Activated CD4-positive, alpha-beta T cell treated with anti-CD3 and anti-CD28 coated beads, Interleukin-2, amount 10 ng/mL, durations not matched to agents 7 days and 5 days (primary cell): ENCODE results near the gene MINDY4. TPM values are rescaled to one million over a fixed set of nuclear protein-coding genes. Genes with fewer than 3 reads are reported as not detected.
A peak's percentile ranks its signal among the peaks of the same experiment; 100 is the strongest.

Experiments used
- CTCF ChIA-PET: fragments of 350-600 bp; sonication (Branson Sonifier 250); formaldehyde crosslinking; loops from one replicate; lab custom pipeline; 2021; ENCODE audit warnings: antibody characterized with exemption; lab: Charles Lee
- POLR2A ChIA-PET: fragments of 350-600 bp; sonication (Branson Sonifier 250); formaldehyde crosslinking; loops from one replicate; lab custom pipeline; 2021; ENCODE audit warnings: antibody characterized with exemption; lab: Charles Lee
- DNase-seq: peaks from one replicate; pipeline ENCODE4 v3.0.0-alpha.2; 2020
- H3K27ac Mint-ChIP-seq: one replicate; pipeline ENCODE4 v1.8.0; 2021; ENCODE audit warnings: mild to moderate bottlenecking, moderate library complexity, mixed read lengths
- H3K27me3 Mint-ChIP-seq: one replicate; pipeline ENCODE4 v1.8.0; 2021; ENCODE audit warnings: mixed read lengths
- H3K36me3 Mint-ChIP-seq: one replicate; pipeline ENCODE4 v1.8.0; 2021; ENCODE audit warnings: low read depth, mixed read lengths
- H3K4me1 Mint-ChIP-seq: one replicate; pipeline ENCODE4 v1.8.0; 2021; ENCODE audit warnings: mixed read lengths
- H3K4me3 Mint-ChIP-seq: one replicate; pipeline ENCODE4 v1.8.0; 2021; ENCODE audit warnings: mild to moderate bottlenecking, moderate library complexity, mixed read lengths
- H3K9me3 Mint-ChIP-seq: one replicate; pipeline ENCODE4 v1.8.0; 2021; ENCODE audit warnings: mixed read lengths
- total RNA-seq, 2 experiments: library from RNA; stranded (reverse); gene quantifications; one replicate each; pipeline ENCODE4 v1.2.3, GENCODE V29; 2021

Gene MINDY4
- total RNA-seq, 2 experiments from 2014 or later, result 1.3 to 1.8 TPM

DNA sequence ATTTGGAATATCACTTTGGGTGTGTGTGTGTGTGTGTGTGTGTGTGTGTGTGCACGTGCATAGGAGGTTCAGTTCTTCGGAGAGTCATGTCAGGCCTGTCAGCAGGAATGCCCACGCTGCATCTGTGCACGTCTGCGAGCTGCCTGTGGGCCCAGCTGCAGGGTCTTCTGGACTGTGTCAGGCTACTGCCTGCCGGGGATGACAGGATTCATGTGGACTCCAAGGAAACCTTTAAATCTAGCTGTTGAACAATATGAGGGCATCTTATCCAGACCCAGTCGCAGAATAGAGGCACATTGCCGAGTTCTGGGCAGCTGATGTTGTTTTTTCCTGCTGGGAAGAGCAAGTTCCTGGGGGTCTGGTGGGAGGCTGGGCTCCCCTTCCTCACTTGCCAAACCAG is 159.4 kb downstream of the MINDY4 start:
- no peak overlapping the region for H3K4me3 Mint-ChIP-seq
- ChIA-PET CTCF (interaction anchor here (0.8 to 2.1 kb wide), 2 partner anchors 8 to 9 kb away, joined by 6 to 9 read pairs; no protein-coding TSS in a partner anchor), POLR2A (no interaction called here)
- no peaks in the 10 kb centered on the region for H3K27me3 Mint-ChIP-seq
- no peak for DNase-seq
- H3K36me3 Mint-ChIP-seq, result no peaks in the 10 kb centered on the region
- H3K9me3 Mint-ChIP-seq, result no peaks in the 10 kb centered on the region
- no peaks in the 10 kb centered on the region for H3K4me1 Mint-ChIP-seq
- H3K27ac Mint-ChIP-seq, result no peak overlapping the region

GRCh38 chr7:30931161-30931928 is 160.1 kb downstream of the MINDY4 start:
- no peak for DNase-seq
- Mint-ChIP-seq H3K4me3 (no peak overlapping the region), H3K27me3 (no peaks in the 10 kb centered on the region), H3K9me3 (no peaks in the 10 kb centered on the region), H3K4me1 (no peaks in the 10 kb centered on the region), H3K36me3 (no peaks in the 10 kb centered on the region), H3K27ac (no peak overlapping the region)
- CTCF ChIA-PET, result interaction anchor here (2.1 kb wide), 1 partner anchor 10 kb away, joined by 9 read pairs; no protein-coding TSS in a partner anchor
- POLR2A ChIA-PET, result no interaction called here

DNA sequence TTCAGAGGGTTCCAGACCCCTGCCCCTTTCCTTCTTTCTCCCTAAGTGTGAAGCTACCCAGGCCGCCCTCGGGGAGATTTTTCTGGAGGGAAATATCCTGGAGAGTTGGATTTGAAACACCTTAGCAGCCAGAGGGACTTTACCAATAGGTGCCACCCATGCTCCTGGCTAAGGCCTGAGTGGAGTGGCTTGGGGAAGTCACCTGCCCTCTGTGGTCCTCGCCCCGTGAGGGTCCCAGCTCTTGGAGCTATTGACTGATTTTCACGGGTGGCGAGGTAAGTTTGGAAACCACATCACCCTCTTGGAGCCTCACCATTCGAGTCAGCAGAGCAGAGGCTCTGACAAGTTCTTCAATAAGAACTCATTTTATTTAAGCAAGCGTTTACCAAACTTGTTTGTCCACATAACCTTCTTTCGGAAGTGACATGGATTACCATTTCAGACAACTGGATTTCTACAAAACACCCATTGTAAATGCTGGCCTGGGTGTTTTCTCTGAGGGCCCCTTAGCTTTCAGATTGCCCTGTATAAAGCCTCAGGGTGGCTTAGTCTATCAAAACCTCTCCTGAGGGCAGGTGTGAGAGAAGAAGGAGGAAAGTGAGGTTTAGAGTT is 160.8 kb downstream of the MINDY4 start:
- Mint-ChIP-seq H3K4me3 (no peak overlapping the region), H3K4me1 (no peaks in the 10 kb centered on the region), H3K27ac (no peak overlapping the region), H3K9me3 (no peaks in the 10 kb centered on the region), H3K27me3 (no peaks in the 10 kb centered on the region), H3K36me3 (no peaks in the 10 kb centered on the region)
- ChIA-PET POLR2A (no interaction called here), CTCF (interaction anchor here (2.1 kb wide), 1 partner anchor 11 kb away, joined by 9 read pairs; no protein-coding TSS in a partner anchor)
- no peak for DNase-seq

- Mint-ChIP-seq H3K27me3 (peaks cover 2% of the 10 kb centered on the region), H3K4me1 (no peaks in the 10 kb centered on the region), H3K27ac (no peak overlapping the region), H3K36me3 (no peaks in the 10 kb centered on the region), H3K4me3 (no peak overlapping the region), H3K9me3 (no peaks in the 10 kb centered on the region)
- POLR2A ChIA-PET, result no interaction called here
- no peak for DNase-seq
- CTCF ChIA-PET, result interaction anchor here (1.5 to 2.1 kb wide), 2 partner anchors 8 to 11 kb away, joined by 4 to 9 read pairs; no protein-coding TSS in a partner anchor
Measured at GRCh38 chr7:30932562-30932961, 161.3 kb downstream of the MINDY4 start.

GRCh38 chr7:30933124-30933974 is 162.1 kb downstream of the MINDY4 start:
- Mint-ChIP-seq H3K4me3 (no peak overlapping the region), H3K9me3 (no peaks in the 10 kb centered on the region), H3K27me3 (peaks cover 4% of the 10 kb centered on the region), H3K27ac (no peak overlapping the region), H3K4me1 (no peaks in the 10 kb centered on the region), H3K36me3 (no peaks in the 10 kb centered on the region)
- no peak for DNase-seq
- ChIA-PET POLR2A (interaction anchor here (0.6 kb wide), 1 partner anchor 40 kb away, joined by 5 read pairs; no protein-coding TSS in a partner anchor), CTCF (interaction anchor here (0.5 to 1.5 kb wide), 3 partner anchors 9 to 701 kb away, joined by 3 to 4 read pairs (median 3); no protein-coding TSS in a partner anchor)

DNA sequence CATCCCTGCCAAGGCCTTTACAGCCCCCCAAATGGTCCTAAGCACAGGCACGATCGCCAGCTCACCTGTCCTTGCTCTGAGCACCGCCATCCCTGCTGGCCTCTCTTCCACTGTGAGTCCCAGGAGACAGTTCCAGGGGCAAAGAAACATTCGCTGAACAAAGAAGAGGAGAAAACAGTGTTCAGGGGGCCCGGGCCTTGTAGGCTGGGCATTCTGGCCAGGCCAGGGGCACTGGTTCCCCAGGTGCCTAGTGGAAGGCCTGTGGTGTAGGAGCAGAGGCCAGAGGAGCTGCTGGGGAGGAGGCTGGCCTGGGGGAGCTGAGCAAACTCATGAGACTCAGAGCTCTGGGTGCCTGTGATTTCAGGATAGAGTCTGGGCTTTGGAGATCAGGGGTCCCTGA is 163.0 kb downstream of the MINDY4 start:
- H3K9me3 Mint-ChIP-seq, result no peaks in the 10 kb centered on the region
- peaks cover 6% of the 10 kb centered on the region for H3K27me3 Mint-ChIP-seq
- POLR2A ChIA-PET, result interaction anchor here (0.6 kb wide), 1 partner anchor 39 kb away, joined by 5 read pairs; no protein-coding TSS in a partner anchor
- no peak for DNase-seq
- H3K36me3 Mint-ChIP-seq, result no peaks in the 10 kb centered on the region
- no peak overlapping the region for H3K4me3 Mint-ChIP-seq
- H3K4me1 Mint-ChIP-seq, result no peaks in the 10 kb centered on the region
- no peak overlapping the region for H3K27ac Mint-ChIP-seq
- CTCF ChIA-PET, result interaction anchor here (0.5 to 1.5 kb wide), 5 partner anchors 10 to 702 kb away, joined by 3 to 4 read pairs (median 3); no protein-coding TSS in a partner anchor

DNA sequence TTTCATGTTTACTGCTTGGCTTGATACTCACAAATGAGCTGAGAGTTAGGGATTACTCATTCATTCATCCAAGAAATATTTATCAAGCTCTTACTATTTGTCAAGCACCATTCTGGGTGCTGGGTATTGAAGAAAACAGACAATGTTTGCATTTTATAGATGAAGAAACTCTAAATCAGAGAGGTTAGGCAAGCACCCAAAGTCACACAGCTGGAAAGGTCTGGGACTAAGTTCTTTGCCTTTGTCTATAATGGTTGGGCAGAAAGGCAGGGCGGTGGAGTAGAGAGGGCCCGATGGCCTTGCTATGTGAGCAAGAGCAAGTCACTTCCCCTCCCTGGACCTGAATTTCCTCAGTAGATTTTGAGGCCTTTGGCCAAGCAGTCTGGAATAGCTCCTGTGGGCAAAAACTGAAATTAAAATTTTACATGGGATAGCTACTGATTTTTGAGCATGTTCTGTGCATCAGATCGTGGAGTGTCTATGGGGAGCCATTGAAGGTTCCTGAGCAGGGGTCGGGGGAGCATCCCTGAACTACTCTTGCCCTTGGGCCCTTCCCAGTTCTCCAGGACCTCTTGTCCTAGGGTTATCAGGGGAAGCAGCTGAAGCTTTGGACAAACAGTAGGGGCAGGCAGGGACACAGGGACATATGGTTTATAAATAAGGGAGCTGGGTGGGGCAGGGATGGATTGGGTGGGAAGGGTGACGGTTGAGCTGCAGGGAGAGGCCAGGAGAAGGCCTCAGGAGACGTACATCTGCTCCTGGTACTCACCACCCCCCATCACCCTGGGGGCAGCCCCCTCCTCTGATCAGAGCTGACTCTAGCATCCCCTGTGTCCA is 163.7 kb downstream of the MINDY4 start:
- H3K27me3 Mint-ChIP-seq, result peaks cover 12% of the 10 kb centered on the region
- no peak for DNase-seq
- no peaks in the 10 kb centered on the region for H3K36me3 Mint-ChIP-seq
- no peaks in the 10 kb centered on the region for H3K4me1 Mint-ChIP-seq
- H3K27ac Mint-ChIP-seq, result no peak overlapping the region
- no peak overlapping the region for H3K4me3 Mint-ChIP-seq
- POLR2A ChIA-PET, result no interaction called here
- H3K9me3 Mint-ChIP-seq, result no peaks in the 10 kb centered on the region
- CTCF ChIA-PET, result interaction anchor here (0.6 to 1.5 kb wide), 4 partner anchors 38 to 1491 kb away, joined by 3 read pairs; no protein-coding TSS in a partner anchor

GRCh38 chr7:30935569-30935877 is 164.3 kb downstream of the MINDY4 start:
- Mint-ChIP-seq H3K27ac (no peak overlapping the region), H3K36me3 (no peaks in the 10 kb centered on the region), H3K4me3 (no peak overlapping the region), H3K9me3 (no peaks in the 10 kb centered on the region), H3K27me3 (peaks cover 15% of the 10 kb centered on the region), H3K4me1 (no peaks in the 10 kb centered on the region)
- POLR2A ChIA-PET, result no interaction called here
- CTCF ChIA-PET, result interaction anchor here (0.6 to 1.5 kb wide), 3 partner anchors 38 to 1492 kb away, joined by 3 read pairs; no protein-coding TSS in a partner anchor
- no peak for DNase-seq

DNA sequence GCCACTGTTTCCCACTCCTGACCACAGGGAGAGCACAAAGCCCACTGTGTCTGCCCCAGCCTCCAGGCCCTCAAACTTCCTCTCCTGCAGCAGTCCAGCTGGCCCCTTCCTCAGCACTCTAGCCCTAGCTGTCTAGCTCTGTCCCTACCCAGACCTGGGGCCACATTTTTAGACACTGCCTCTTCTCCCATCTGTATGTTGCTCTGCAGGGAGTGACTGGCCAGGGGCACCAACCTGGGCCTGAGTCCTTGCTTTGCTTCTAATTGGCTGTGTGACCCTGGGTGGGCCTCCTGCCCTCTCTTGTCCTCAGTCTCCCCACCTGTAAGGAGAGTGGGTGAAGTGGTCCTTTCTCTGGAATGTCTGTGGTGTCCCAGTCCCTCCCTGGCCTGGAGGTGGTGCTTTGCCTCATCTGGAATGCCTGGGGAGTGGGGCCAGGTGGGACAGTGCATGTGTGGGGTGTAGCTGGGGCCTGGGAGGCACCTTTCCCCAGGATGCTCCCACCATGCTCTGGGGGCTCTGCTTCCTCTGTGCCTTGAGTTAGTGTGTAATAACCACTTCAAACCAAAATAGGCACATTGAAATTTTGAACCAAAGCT is 165.5 kb downstream of the MINDY4 start:
- Mint-ChIP-seq H3K4me3 (no peak overlapping the region), H3K9me3 (no peaks in the 10 kb centered on the region), H3K4me1 (no peaks in the 10 kb centered on the region), H3K27me3 (peaks cover 21% of the 10 kb centered on the region), H3K27ac (no peak overlapping the region), H3K36me3 (no peaks in the 10 kb centered on the region)
- ChIA-PET CTCF (interaction anchor here (1.2 kb wide), 1 partner anchor 162 kb away, joined by 3 read pairs; no protein-coding TSS in a partner anchor), POLR2A (no interaction called here)
- no peak for DNase-seq

DNA sequence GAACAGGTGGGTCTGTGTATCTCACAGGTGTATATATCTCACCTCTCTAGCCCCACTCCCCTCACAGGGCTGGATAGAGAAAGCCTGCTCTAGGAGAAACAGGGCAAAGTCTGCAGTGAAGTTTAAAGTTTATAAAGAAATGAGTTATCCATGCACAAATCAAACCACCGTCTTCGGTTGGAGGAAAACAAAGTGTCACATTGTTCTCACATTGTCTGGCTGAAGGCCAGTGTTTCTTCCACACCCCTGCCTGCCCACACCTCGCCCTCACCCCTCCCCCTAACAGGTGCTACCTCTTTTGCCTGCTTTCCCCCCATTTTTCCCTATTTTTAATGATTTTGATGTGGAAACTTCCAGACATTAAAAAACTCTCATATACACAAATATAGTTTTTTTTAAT is 166.2 kb downstream of the MINDY4 start:
- CTCF ChIA-PET, result interaction anchor here (1.4 kb wide), 1 partner anchor 15 kb away, joined by 3 read pairs; no protein-coding TSS in a partner anchor

GRCh38 chr7:30938435-30939316 is 167.5 kb downstream of the MINDY4 start:
- Mint-ChIP-seq H3K27me3 (peaks cover 33% of the 10 kb centered on the region), H3K4me1 (no peaks in the 10 kb centered on the region), H3K27ac (no peak overlapping the region), H3K9me3 (no peaks in the 10 kb centered on the region), H3K4me3 (no peak overlapping the region), H3K36me3 (no peaks in the 10 kb centered on the region)
- DNase-seq, result peak; percentile 68
- CTCF ChIA-PET, result interaction anchor here (0.6 to 1.7 kb wide), 8 partner anchors 9 to 808 kb away, joined by 3 to 10 read pairs (median 4); no protein-coding TSS in a partner anchor
- POLR2A ChIA-PET, result no interaction called here

More for the DNA sequence above, 166.2 kb downstream of the MINDY4 start:
- Mint-ChIP-seq H3K9me3 (no peaks in the 10 kb centered on the region), H3K4me1 (no peaks in the 10 kb centered on the region), H3K27me3 (peaks cover 27% of the 10 kb centered on the region), H3K27ac (no peak overlapping the region), H3K4me3 (no peak overlapping the region), H3K36me3 (no peaks in the 10 kb centered on the region)
- no peak for DNase-seq
- POLR2A ChIA-PET, result no interaction called here
